CD4-positive, alpha-beta T cell treated with Interleukin-17A for 1 hour (primary cell): ENCODE results near the gene MYO1D.
"Not testable (repeated sequence)": the region's sequence is repeated elsewhere in the genome, so short reads cannot be mapped to it uniquely, and the experiment has no call there.

Source experiments
- DNase-seq: peaks from one replicate; pipeline ENCODE4 v3.0.0-alpha.2; 2020

Gene MYO1D

DNA sequence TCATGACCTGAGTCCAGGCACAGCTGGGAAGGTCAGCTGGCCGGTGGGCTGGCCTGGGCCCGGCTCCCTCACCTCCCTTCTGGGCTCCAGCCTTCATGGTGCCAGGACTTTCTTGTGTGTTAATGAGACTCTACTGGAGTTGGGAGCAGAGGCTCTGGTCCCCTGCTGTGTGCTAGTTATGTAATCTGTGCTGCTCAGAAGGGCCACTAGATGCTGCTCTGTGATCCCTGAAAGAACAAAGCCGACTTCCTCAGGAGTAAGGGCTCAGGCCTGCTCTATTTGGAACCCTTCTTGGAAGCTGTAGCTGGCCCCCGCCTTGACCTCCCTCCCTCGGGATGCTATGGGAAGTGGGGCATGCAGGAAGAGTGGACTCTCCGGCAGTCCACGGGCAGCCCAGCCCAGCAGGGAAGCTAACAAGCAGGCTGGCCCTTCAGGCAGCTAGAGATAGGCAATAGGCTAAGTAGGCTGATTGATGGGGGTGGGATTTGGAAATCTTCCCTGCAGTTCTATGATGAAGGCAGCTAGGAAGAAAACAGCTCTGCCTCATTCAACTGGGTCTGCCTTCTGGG, 393.4 kb downstream of the MYO1D start:
- DNase-seq: peak; percentile 70

DNA sequence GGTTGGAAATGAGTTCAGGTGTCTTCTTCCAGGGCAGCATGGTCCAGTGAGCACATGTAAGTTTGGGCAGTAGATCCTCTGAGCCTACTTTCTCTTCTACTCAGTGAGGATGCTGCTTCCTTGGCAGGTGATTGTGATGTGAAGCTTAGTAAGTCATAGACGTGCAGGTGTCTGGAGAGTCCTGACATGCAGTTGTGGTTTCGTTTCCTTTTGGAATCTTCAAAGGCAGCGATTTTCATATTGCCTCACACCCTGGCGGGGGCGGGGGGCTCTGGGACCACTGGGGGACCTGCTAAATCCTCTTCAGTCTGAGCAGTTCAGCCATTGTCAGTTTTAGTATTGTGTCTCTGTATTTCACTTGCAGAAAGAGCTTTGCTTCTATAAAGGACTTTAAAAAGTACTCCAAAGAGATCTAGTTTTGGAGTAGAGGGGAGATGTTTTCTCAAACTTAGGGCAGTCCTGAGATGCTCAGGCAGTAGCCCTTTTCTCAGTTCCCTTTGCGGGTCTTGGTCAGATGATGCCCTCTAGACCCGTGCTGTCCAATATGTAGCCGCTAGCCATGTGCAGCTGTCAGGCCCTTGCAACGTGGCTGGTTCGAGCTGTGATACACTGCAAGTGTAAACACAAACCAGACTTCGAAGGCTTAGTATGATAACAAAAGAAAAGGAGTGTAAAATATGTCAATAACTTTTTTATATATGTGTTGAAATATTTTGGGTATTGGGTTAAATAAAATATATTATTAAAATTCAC, 394.2 kb downstream of the MYO1D start:
- no peak for DNase-seq

GRCh38 chr17:32481193-32481592, 395.7 kb downstream of the MYO1D start:
- DNase-seq: no peak

DNA sequence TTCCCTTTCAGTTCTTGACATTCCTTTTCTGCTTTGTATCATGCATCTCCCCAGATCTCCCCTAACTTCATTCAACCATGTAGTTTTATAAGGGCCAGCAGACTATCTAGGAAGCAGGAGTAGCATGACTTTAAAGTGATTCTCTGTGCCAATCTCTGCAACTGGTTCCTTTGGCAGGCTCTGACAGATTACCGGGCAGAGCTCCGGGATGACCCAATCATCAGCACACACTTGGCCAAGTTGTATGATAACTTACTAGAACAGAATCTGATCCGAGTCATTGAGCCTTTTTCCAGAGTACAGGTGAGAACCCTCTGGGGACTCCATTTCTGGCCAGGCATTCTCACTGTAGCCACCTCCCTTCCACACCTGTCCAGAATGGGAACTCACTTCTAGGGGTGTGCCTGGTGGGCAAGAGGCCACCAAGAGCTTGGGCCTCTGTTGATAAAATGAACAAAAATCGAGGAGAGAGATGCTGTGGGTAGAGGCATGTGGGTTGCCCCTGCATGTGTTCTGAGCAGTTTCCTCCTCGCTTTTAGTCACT, 397.8 kb downstream of the MYO1D start:
- DNase-seq: no peak

- no peak for DNase-seq
Observed at GRCh38 chr17:32477220-32477619, 399.7 kb downstream of the MYO1D start.

- DNase-seq: no peak
Observed at GRCh38 chr17:32475258-32475657, 401.7 kb downstream of the MYO1D start.

DNA sequence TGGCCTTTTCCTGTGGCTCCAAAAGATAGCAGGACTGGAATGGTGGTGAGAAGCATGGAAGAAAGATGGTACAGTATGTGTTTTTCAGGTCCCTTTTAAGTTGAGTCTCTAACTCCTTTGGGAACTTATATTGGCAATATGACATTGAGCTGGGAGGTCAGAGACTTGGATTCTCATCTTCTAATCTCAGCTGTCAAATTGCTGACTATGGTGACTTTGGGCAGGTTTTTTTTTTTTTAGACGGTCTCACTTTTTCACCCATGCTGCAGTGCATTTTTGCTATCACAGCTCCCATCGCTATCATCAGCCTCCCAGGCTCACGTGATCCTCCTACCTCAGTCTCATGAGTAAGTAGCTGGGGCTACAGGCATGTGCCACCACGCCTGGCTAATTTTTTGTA, 405.3 kb downstream of the MYO1D start:
- no peak for DNase-seq

GRCh38 chr17:32470405-32471167, 406.3 kb downstream of the MYO1D start:
- DNase-seq: no peak

DNA sequence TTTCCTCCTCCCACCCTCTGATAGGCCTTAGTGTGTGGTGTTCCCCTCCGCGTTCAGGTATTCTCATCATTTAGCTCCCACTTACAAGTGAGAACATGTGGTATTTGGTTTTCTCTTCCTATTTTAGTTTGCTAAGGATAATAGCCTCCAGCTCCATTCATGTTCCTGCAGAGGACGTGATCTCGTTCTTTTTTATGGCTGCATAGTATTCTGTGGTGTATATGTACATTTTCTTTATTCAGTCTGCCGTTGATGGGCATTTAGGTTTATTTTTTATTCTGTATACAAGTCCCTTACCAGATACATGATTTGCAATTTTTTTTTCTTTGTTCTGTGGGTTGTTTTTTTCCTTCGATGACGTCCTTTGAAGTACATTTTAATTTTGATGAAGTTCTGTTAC, 409.0 kb downstream of the MYO1D start:
- no peak for DNase-seq

- no peak for DNase-seq
Observed at GRCh38 chr17:32464374-32464773, 412.6 kb downstream of the MYO1D start.

GRCh38 chr17:32463304-32463703, 413.6 kb downstream of the MYO1D start:
- no peak for DNase-seq

DNA sequence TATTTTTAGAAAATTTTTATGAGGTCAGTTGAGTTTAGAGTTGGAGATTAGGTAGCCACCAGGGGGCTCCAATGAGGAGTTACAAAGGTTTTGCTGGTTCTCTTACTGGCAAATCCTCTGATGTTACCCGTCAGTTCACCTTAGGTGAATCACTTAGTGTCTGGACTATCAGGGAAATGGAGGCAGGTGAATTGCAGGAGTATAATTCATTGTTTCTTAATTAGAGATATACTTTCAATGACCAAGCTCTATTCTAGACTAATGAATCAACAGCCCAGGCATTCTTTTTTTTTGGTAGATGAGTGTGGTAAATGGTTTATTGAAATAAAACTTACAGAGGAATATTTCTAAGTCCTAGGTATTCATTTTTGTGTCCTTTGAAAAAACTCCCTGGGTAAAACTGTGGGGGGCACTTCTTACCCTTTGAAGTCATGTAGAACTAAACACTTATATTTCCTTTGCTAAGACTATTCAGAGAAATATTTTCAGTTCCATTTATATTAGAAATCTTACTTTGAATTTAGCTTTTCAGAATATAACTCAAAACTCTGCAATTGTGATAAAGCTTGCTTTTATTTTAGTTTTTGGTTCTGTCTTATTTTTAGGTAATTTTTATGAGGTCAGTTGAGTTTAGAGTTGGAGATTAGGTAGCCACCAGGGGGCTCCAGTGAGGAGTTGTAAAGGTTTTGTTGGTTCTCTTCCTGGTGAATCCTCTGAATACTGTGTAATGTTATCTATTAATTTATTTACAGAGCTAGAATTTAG, 414.9 kb downstream of the MYO1D start:
- peak; percentile 76 for DNase-seq

GRCh38 chr17:32461498-32461852, 415.4 kb downstream of the MYO1D start:
- no peak for DNase-seq

- DNase-seq: no peak
Observed at GRCh38 chr17:32460054-32460453, 416.9 kb downstream of the MYO1D start.

DNA sequence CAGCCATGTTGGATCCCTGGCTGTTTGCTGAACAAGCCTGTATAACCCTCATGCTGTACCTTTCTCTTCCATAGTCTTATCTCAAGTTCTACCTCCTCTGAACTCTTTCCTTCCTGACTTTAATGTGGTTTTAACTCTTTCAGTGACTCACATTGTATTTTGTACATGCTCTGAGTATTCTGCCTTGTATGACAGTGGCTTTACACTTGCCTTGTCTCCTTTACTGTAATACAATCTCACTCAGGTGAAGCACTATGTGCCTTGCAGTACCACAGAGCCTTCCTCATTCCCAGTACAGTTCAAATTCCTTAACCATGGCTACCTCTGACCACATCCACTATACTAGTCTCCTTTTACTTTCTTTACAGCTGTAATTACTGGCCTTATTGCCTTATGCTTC, 418.6 kb downstream of the MYO1D start:
- DNase-seq: no peak

GRCh38 chr17:32453370-32453769, 423.6 kb downstream of the MYO1D start:
- no peak for DNase-seq

DNA sequence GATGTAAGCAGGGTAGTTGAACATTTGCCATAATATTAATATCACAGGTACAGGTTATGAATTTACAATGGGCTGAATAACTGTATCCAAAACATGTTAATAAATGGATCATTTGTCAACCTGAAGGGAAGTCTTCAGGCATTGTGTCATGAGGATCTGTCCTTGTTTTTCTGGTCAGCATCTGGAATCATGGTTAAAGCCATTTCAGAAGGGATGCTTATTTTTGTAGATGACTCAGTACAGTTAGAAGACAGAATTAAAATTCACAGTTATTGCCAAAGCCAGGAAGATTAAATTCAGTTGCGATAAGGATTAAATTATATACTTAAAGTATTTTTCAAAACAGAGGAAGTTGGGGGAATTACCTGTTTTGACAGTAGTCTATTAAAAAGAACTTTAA, 424.6 kb downstream of the MYO1D start:
- no peak for DNase-seq

DNA sequence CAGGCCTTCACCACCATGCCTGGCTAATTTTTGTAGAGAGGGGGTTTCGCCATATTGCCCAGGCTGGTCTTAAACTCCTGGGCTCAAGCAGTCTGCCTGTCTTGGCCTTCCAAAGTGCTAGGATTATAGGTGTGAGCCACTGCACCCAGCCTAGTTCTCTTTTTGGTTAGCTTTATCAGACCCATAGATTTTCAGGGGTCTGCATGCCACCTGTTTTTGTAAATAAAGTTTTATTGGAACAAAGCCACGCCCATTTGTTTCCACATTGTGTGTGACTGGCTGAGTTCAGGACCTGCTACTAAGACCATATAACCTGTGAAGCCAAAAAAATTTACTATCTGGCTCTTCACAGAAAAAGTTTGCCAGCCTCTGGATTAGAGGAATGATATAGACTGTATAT, 425.0 kb downstream of the MYO1D start:
- no peak for DNase-seq

DNA sequence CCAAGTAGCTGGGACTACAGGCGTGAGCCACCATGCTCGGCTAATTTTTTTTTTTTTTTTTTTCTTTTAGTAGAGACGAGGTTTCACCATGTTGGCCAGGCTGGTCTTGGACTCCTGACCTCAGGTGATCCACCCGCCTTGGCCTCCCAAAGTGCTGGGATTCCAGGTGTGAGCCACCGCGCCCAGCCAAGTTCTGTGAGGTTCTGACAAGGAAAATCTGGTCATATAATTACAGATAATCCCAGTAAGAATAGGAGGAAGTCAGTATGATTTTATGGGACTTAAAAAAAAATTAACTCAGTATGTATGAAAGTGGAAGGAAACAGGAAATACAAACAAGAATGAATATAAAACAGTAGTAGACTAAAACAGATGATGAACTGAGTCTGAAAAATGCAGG, 426.5 kb downstream of the MYO1D start:
- DNase-seq: not testable (repeated sequence)

DNA sequence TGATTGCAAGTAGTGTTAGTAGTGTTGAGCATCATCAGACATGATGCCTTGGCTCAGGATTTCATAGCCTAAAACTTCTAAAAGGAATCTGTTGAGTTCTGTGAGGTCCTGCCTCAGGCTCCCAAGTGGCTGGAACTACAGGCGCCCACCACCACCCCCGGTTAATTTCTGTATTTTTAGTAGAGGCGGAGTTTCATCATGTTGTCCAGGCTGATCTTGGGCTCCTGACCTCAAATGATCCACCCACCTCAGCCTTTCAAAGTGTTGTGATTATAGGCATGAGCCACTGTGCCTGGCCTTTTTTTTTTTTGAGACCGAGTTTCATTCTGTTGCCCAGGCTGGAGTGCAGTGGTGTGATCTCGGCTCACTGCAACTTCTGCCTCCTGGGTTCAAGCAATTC, 427.0 kb downstream of the MYO1D start:
- DNase-seq: no peak

DNA sequence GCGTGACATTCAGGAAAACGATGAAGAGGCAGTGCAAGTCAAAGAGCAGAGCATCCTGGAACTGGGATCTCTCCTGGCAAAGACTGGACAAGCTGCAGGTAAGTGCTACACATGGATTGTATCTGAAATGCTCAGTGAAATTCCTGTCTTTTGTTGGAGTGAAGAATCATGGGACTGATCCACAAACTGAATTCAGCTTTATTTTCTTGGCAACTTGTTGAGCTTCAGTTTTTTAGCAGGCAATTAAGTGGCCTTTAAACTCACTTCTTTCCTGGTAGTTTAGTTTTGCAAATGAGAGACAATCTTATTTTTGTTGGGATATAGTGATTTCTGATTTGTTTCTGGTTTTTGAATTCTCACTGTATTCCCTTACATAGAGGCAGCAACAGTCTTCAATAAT, 430.0 kb downstream of the MYO1D start:
- no peak for DNase-seq

DNA sequence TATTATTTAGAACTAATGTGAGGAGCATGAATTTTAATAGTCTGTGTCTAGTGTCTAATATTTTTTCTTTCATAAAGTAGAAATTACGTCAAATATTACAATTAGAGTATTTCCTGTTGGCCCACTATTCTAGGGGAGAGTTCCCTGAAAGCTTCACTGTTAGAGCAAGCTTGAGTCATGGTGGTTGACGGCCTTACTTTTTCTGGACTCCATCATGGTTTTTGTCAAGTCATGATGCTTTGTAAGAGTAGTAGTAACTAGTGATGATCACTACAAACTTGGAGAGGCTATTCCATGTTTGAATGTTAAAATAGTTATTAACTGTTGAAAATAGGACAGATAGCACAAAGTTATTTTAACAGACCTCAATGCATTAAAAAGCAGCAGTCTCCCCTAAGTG, 431.0 kb downstream of the MYO1D start:
- DNase-seq: no peak

DNA sequence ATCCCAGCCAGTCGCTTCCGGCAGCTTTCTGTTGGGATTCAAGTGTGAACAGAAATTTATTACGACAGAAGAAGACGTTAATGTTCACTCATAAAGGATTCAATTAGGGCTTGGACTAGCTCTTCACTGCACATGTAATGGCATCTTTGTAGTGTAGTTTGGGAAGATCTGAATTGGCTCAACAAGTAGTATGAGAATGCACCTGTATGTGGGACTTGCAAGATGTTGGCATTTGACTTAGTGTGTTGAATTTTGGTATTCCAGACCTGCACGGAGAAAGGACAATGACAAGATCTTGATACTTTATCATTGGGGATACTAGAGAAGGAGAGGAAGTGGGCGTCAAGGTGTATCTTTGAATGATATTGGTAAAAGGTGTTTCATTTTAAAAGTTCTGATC, 431.4 kb downstream of the MYO1D start:
- DNase-seq: no peak
